Measurements from ENCODE around the gene IQGAP2.
A peak's percentile ranks its signal among the peaks of the same experiment; 100 is the strongest.
"Not testable (repeated sequence)": the region's sequence is repeated elsewhere in the genome, so short reads cannot be mapped to it uniquely, and the experiment has no call there.

Gene IQGAP2

GRCh38 chr5:76718381-76718832, 315.3 kb downstream of the IQGAP2 start:
- no peak for DNase-seq (ENCODE audit: low spot score)

GRCh38 chr5:76718880-76719279, 315.8 kb downstream of the IQGAP2 start:
- DNase-seq (ENCODE audit: low spot score), result no peak

GRCh38 chr5:76720988-76721569, 318.0 kb downstream of the IQGAP2 start:
- DNase-seq (ENCODE audit: low spot score), result no peak

- DNase-seq (ENCODE audit: low spot score), result no peak
These were observed 320.2 kb downstream of the IQGAP2 start for GRCh38 chr5:76723266-76723665.

GRCh38 chr5:76723906-76724305, 320.8 kb downstream of the IQGAP2 start:
- no peak for DNase-seq (ENCODE audit: low spot score)

GRCh38 chr5:76724871-76725270, 321.8 kb downstream of the IQGAP2 start:
- DNase-seq (ENCODE audit: low spot score), result no peak

- DNase-seq (ENCODE audit: low spot score), result no peak
These were observed 325.9 kb downstream of the IQGAP2 start for GRCh38 chr5:76728965-76729364.

- DNase-seq (ENCODE audit: low spot score), result no peak
These were observed 326.5 kb downstream of the IQGAP2 start for GRCh38 chr5:76729373-76730290.

- no peak for DNase-seq (ENCODE audit: low spot score)
These were observed 329.4 kb downstream of the IQGAP2 start for GRCh38 chr5:76732405-76733048.

GRCh38 chr5:76733049-76733417, 329.9 kb downstream of the IQGAP2 start:
- no peak for DNase-seq (ENCODE audit: low spot score)

- DNase-seq (ENCODE audit: low spot score), result no peak
These were observed 332.9 kb downstream of the IQGAP2 start for GRCh38 chr5:76735762-76736545.

GRCh38 chr5:76736679-76737556, 333.8 kb downstream of the IQGAP2 start:
- DNase-seq (ENCODE audit: low spot score), result peak; percentile 9

GRCh38 chr5:76737846-76738245, 334.8 kb downstream of the IQGAP2 start:
- no peak for DNase-seq (ENCODE audit: low spot score)

GRCh38 chr5:76741506-76741905, 338.4 kb downstream of the IQGAP2 start:
- DNase-seq (ENCODE audit: low spot score), result not testable (repeated sequence)

GRCh38 chr5:76742583-76742982, 339.5 kb downstream of the IQGAP2 start:
- DNase-seq (ENCODE audit: low spot score), result no peak

GRCh38 chr5:76744632-76745031, 341.5 kb downstream of the IQGAP2 start:
- DNase-seq (ENCODE audit: low spot score), result no peak

GRCh38 chr5:76745670-76746069, 342.6 kb downstream of the IQGAP2 start:
- DNase-seq (ENCODE audit: low spot score), result no peak

GRCh38 chr5:76746677-76747076, 343.6 kb downstream of the IQGAP2 start:
- DNase-seq (ENCODE audit: low spot score), result no peak

- no peak for DNase-seq (ENCODE audit: low spot score)
These were observed 344.6 kb downstream of the IQGAP2 start for GRCh38 chr5:76747706-76748105.

GRCh38 chr5:76751291-76751690, 348.2 kb downstream of the IQGAP2 start:
- no peak for DNase-seq (ENCODE audit: low spot score)

- DNase-seq (ENCODE audit: low spot score), result no peak
These were observed 351.6 kb downstream of the IQGAP2 start for GRCh38 chr5:76754668-76755078.
